M059J (cell line): ENCODE results near the gene HTR1A. TPM values are rescaled to one million over a fixed set of nuclear protein-coding genes. Genes with fewer than 3 reads are reported as not detected.

ENCODE experiments used
- total RNA-seq: library from RNA; depleted of rRNA; stranded (reverse); fragments of >200 nt; shearing (Covaris generic); gene quantifications from 2 replicates; pipeline ENCODE4 v1.2.3, GENCODE V29; 2014; rRNA removed

The HTR1A gene
- total RNA-seq, 1 experiment from 2014 or later, result not detected

Other genes with a start within 250 kb of the HTR1A start
- gene RNF180, start 203.4 kb upstream of the HTR1A start, total RNA-seq, result not detected in 2 replicates